Kidney epithelial cell (primary cell): ENCODE results near the gene COX6A2. TPM values are rescaled to one million over a fixed set of nuclear protein-coding genes. Genes with fewer than 3 reads are reported as not detected.
"Not testable (repeated sequence)": the region's sequence is repeated elsewhere in the genome, so short reads cannot be mapped to it uniquely, and the experiment has no call there.

Source experiments
- DNase-seq: peaks from one replicate; pipeline ENCODE4 v3.0.0-alpha.2; 2010; ENCODE audit warnings: low read depth
- H3K27me3 ChIP-seq: 2 replicates; pipeline ENCODE4 v1.6.0; 2011; ENCODE audit warnings: low read length; ENCODE audit not compliant: control insufficient read depth, insufficient read depth
- H3K36me3 ChIP-seq: 2 replicates; pipeline ENCODE4 v1.5.1; 2011; ENCODE audit warnings: low read length; ENCODE audit not compliant: control insufficient read depth, insufficient read depth
- H3K4me3 ChIP-seq: 2 replicates; pipeline ENCODE4 v1.5.1; 2011; ENCODE audit warnings: low read depth, mild to moderate bottlenecking, control low read depth, low read length
- total RNA-seq: library from RNA; depleted of rRNA; stranded (reverse); fragments of >200 nt; gene quantifications from 2 replicates; pipeline ENCODE4 v1.2.3, GENCODE V29; 2015
- TF ChIP-seq, protein P1 (sequence below): IDR thresholded peaks from 2 replicates; pipeline ENCODE4 v1.5.1; 2011; ENCODE audit warnings: mild to moderate bottlenecking, moderate library complexity, low read length, control low read depth, inconsistent platforms; ENCODE audit not compliant: insufficient read depth, poor library complexity, severe bottlenecking

COX6A2 gene
- total RNA-seq, 1 donor from 2014 or later, result not detected

DNA sequence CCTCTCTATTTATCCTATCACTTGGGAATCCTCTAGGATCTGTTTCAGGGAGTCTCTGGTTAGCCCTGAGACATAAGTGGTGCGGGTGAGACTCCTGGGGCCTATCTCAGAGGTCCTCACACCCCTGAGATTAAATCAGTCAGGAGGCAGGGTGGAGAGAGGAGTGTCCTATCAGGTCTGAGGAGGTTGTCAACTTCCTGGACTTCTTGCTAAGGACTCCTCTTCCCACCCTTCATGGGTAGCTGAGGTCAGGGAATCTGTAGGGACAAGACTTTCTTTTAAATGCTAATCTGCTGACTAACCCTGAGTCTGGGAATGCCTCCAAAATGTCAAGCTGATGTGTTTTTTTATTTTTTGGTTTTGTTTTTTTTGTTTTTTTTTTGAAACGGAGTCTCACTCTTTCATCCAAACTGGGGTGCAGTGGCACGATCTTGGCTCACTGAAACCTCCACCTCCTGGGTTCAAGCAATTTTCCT lies 24.5 kb upstream of the COX6A2 start:
- H3K27me3 ChIP-seq, result no peaks in the 10 kb centered on the region
- no peak for DNase-seq
- TF ChIP-seq, protein P1, sequence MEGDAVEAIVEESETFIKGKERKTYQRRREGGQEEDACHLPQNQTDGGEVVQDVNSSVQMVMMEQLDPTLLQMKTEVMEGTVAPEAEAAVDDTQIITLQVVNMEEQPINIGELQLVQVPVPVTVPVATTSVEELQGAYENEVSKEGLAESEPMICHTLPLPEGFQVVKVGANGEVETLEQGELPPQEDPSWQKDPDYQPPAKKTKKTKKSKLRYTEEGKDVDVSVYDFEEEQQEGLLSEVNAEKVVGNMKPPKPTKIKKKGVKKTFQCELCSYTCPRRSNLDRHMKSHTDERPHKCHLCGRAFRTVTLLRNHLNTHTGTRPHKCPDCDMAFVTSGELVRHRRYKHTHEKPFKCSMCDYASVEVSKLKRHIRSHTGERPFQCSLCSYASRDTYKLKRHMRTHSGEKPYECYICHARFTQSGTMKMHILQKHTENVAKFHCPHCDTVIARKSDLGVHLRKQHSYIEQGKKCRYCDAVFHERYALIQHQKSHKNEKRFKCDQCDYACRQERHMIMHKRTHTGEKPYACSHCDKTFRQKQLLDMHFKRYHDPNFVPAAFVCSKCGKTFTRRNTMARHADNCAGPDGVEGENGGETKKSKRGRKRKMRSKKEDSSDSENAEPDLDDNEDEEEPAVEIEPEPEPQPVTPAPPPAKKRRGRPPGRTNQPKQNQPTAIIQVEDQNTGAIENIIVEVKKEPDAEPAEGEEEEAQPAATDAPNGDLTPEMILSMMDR, result no peak
- no peak overlapping the region for H3K4me3 ChIP-seq
- H3K36me3 ChIP-seq, result no peaks in the 10 kb centered on the region

DNA sequence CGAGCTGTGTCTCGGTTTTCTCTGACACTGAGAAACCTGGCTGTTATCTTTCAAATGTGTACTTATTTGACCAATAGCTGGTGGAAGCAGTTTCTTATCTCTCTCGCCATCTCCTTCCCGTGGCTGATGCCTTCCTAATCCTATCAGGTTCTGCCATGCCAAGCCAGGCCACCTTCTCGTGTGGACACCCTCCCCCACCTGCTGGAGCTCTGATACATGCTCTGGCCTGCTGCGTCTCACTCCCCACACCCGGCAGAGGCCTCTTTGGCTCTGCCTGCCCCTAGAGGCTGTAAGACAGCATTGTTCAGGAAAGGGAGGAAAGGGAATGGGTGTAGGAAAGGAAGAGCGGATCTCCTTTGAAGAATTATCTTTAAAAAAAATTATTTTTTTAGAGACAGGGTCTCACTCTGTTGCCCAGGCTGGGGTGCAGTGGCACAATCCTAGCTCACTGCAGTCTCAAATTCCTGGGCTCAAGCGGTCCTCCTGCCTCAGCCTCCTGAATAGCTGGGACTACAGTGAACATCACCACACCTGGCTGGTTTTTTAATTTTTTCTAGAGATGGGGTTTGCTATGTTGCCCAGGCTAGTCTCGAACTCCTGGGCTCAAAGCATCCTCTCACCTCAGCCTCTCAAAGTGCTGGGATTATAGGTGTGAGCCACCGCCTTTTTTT lies 23.7 kb upstream of the COX6A2 start:
- TF ChIP-seq, protein P1, result peak; percentile 78
- Histone ChIP-seq H3K4me3 (no peak overlapping the region), H3K36me3 (no peaks in the 10 kb centered on the region), H3K27me3 (no peaks in the 10 kb centered on the region)
- no peak for DNase-seq

DNA sequence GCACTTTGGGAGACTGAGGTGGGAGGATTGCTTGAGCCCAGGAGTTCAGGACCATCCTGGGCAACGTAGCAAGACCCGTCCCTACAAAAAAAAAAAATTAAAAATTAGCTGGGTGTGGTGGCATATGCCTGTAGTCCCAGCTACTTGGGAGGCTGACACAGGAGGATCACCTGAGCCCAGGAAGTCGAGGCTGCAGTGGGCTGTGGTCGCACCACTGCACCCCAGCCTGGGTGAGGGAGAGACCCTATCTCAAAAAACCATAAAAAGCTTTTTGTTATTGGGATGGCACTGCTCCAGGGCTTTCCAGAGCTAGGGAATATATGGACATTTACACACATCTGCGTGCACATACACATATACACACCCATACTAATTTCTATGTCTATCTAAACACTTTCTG lies 23.0 kb upstream of the COX6A2 start:
- H3K27me3 ChIP-seq, result no peaks in the 10 kb centered on the region
- TF ChIP-seq, protein P1, result no peak
- no peak overlapping the region for H3K4me3 ChIP-seq
- no peak for DNase-seq
- no peaks in the 10 kb centered on the region for H3K36me3 ChIP-seq

DNA sequence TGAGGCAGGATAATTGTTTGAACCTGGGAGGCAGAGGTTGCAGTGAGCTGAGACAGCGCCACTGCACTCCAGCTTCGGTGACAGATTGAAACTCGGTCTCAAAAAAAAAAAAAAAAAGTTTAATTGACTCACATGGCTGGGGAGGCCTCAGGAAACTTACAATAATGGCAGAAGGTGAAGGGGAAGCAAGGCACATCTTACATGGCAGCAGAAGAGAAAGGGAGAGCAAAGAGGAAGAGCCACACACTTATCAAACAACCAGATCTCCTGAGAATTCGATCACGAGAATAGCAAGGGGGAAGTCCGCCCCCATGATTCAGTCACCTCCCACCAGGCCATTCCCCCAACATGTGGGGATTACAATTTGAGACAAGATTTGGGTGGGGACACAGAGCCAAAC lies 17.8 kb upstream of the COX6A2 start:
- not testable (repeated sequence) for H3K27me3 ChIP-seq, DNase-seq, H3K36me3 ChIP-seq, H3K4me3 ChIP-seq

DNA sequence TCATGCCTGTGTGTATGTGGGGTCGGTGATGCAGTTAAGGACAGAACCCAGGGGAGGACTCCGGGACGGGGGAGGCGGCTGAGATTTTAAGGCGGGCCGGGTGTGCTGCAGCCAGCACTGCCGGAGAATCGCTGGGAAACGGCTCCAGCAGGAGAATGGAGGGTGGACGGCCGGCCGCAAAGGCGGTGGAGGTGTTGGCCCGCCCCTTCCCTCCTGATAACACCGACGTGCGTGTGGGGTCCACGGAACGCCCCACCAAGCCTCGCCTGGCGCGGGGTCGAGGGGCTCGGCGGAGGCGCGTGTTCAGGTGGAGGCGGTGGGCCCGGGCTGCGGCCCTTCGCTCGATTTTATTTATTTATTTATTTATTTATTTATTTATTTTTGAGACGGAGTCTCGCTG lies 13.8 kb upstream of the COX6A2 start:
- H3K36me3 ChIP-seq, result no peaks in the 10 kb centered on the region
- H3K4me3 ChIP-seq, result peak overlapping the region; percentile 62
- no peak for DNase-seq
- TF ChIP-seq, protein P1, result no peak
- H3K27me3 ChIP-seq, result peaks cover 4% of the 10 kb centered on the region

DNA sequence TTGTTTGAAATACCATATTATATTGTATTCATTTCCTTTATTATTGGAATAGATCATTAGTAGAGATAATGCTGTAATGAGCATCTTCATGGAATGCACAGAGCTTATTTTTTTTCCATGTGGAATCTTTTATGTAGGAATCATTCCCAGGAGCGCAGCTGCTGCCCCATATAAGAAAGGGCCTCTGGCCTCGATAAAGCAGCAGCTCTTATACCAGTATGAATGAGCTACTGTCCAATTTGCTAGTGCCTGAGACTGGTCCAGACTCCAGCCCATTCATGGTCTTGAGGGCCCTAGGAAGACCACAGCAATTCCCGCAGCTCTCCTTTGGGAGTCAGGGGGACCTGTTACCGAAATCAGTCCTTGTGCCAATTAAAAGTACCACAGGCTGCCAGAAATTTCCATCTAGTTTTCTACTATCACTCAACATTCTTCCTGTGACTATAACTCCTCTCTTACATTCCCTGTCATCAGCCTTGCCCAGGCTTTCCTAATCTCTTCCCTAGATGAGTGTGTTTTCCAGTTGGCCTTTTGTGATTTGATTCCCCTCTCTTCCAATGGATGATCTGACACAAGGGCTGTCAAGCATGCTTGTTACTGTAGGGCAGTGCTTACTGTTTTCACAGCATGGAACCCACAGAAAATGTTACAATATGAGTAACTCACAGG lies 12.5 kb upstream of the COX6A2 start:
- TF ChIP-seq, protein P1, result no peak

More for the DNA sequence above, 12.5 kb upstream of the COX6A2 start:
- Histone ChIP-seq H3K27me3 (peaks cover 4% of the 10 kb centered on the region), H3K4me3 (no peak overlapping the region), H3K36me3 (no peaks in the 10 kb centered on the region)
- DNase-seq, result no peak
